HG03175 (cell line): ENCODE results near the gene PRKACG.
"Not testable (repeated sequence)": the region's sequence is repeated elsewhere in the genome, so short reads cannot be mapped to it uniquely, and the experiment has no call there.

Source experiments
- ATAC-seq: cut with Tn5 transposase; IDR thresholded peaks from one replicate; pipeline ENCODE4 v1.9.1; 2021; ENCODE audit warnings: mild to moderate bottlenecking, moderate library complexity; ENCODE audit not compliant: unreplicated experiment

The PRKACG gene

GRCh38 chr9:69027355-69028097 is 13.6 kb upstream of the PRKACG start:
- peak; percentile 75 for ATAC-seq

- ATAC-seq: no peak
Measured at GRCh38 chr9:69023650-69024049, 9.7 kb upstream of the PRKACG start.

GRCh38 chr9:69020301-69021145 is 6.6 kb upstream of the PRKACG start:
- ATAC-seq: no peak

GRCh38 chr9:69019808-69020207 is 5.9 kb upstream of the PRKACG start:
- ATAC-seq: no peak

- ATAC-seq: no peak
Measured at GRCh38 chr9:69018737-69019136, 4.8 kb upstream of the PRKACG start.

- no peak for ATAC-seq
Measured at GRCh38 chr9:69016191-69017096, 2.5 kb upstream of the PRKACG start.

- no peak for ATAC-seq
Measured at GRCh38 chr9:69013382-69013727, 558 bp downstream of the PRKACG start.

- ATAC-seq: no peak
Measured at GRCh38 chr9:69012696-69013381, 1.1 kb downstream of the PRKACG start.

- ATAC-seq: no peak
Measured at GRCh38 chr9:69009708-69010107, 4.2 kb downstream of the PRKACG start.

- ATAC-seq: no peak
Measured at GRCh38 chr9:69004836-69005235, 9.1 kb downstream of the PRKACG start.

GRCh38 chr9:69003051-69003450 is 10.9 kb downstream of the PRKACG start:
- no peak for ATAC-seq

- no peak for ATAC-seq
Measured at GRCh38 chr9:69001921-69002320, 12.0 kb downstream of the PRKACG start.

- ATAC-seq: peak; percentile 77
Measured at GRCh38 chr9:68999393-69000105, 14.4 kb downstream of the PRKACG start.

GRCh38 chr9:68998812-68999211 is 15.1 kb downstream of the PRKACG start:
- ATAC-seq: no peak

GRCh38 chr9:68998385-68998784 is 15.5 kb downstream of the PRKACG start:
- ATAC-seq: no peak

GRCh38 chr9:68997666-68998065 is 16.2 kb downstream of the PRKACG start:
- ATAC-seq: no peak

- no peak for ATAC-seq
Measured at GRCh38 chr9:68996462-68996861, 17.5 kb downstream of the PRKACG start.

GRCh38 chr9:68995776-68996175 is 18.1 kb downstream of the PRKACG start:
- ATAC-seq: no peak

- ATAC-seq: no peak
Measured at GRCh38 chr9:68991457-68991856, 22.5 kb downstream of the PRKACG start.

GRCh38 chr9:68986949-68987348 is 27.0 kb downstream of the PRKACG start:
- not testable (repeated sequence) for ATAC-seq
